ENCODE data around the gene NEK11.

The NEK11 gene

DNA sequence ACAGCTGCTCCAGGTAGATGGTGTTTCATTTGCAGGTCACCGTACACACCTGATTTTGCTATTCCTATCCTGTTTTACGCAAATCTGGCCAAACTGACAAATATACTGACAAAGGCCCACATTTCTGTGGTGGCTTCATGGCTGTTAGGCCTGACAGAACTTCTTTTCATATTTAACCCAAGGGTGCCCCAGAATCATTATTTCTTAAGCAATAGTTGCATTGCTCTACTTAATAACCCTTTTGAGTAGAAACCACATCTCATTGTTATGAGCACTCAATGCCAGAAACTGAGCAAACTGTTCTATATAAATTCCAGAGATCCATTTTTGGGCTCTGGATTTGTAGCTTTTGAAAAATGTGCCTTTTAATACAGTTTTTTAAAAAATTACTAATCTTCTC lies 19.4 kb upstream of the NEK11 start:
- TF ChIP-seq EZH2 (IDR thresholded peaks at IDR 0.05; ENCODE audit: borderline replicate concordance, low read length) = no peak
- TF ChIP-seq, protein P1, sequence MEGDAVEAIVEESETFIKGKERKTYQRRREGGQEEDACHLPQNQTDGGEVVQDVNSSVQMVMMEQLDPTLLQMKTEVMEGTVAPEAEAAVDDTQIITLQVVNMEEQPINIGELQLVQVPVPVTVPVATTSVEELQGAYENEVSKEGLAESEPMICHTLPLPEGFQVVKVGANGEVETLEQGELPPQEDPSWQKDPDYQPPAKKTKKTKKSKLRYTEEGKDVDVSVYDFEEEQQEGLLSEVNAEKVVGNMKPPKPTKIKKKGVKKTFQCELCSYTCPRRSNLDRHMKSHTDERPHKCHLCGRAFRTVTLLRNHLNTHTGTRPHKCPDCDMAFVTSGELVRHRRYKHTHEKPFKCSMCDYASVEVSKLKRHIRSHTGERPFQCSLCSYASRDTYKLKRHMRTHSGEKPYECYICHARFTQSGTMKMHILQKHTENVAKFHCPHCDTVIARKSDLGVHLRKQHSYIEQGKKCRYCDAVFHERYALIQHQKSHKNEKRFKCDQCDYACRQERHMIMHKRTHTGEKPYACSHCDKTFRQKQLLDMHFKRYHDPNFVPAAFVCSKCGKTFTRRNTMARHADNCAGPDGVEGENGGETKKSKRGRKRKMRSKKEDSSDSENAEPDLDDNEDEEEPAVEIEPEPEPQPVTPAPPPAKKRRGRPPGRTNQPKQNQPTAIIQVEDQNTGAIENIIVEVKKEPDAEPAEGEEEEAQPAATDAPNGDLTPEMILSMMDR (IDR thresholded peaks at IDR 0.05; ENCODE audit: low read length) = no peak
- H3K36me3 ChIP-seq (ENCODE audit: insufficient read depth, low read length) = peaks cover 76% of the 10 kb centered on the region

DNA sequence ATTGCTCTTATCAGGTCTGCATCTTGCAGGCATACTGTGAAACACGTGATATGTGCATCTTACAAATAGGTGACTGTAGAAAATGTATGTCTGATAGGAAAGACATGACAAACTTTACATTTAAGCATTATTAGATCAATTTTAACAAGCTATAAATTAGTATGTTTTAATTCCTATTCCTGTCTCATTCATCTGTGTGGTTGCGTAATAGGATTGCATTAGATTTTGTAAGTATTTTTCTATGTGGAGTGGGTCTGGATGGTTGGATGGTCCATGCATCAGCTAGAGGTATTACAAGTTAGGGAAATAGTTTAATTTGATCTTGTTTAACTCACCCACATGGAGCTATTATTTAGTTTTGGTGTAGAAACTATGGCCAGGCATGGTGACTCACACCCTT lies 18.9 kb upstream of the NEK11 start:
- H3K9me3 ChIP-seq (ENCODE audit: low read length) = no peaks in the 10 kb centered on the region
- H3K36me3 ChIP-seq (ENCODE audit: insufficient read depth, low read length) = peaks cover 76% of the 10 kb centered on the region
- no peak overlapping the region for H3K27ac ChIP-seq (ENCODE audit: low read depth, low read length, poor library complexity, severe bottlenecking)
- TF ChIP-seq EZH2 (IDR thresholded peaks at IDR 0.05; ENCODE audit: borderline replicate concordance, low read length) = no peak
- TF ChIP-seq, protein P1 (IDR thresholded peaks at IDR 0.05; ENCODE audit: low read length) = no peak
- no peak overlapping the region for H3K9ac ChIP-seq (ENCODE audit: low read length)
- no peaks in the 10 kb centered on the region for H3K9me2 ChIP-seq (ENCODE audit: low read depth, low read length)
- H3K4me1 ChIP-seq (ENCODE audit: insufficient read depth, low read length, severe bottlenecking) = no peaks in the 10 kb centered on the region
- H4K20me1 ChIP-seq (ENCODE audit: insufficient read depth, low read length) = no peaks in the 10 kb centered on the region
- no peaks in the 10 kb centered on the region for H3K27me3 ChIP-seq (ENCODE audit: insufficient read depth, low read length)
- no peak overlapping the region for H2AFZ ChIP-seq (ENCODE audit: low read length)
- no peaks in the 10 kb centered on the region for H3K79me2 ChIP-seq (ENCODE audit: insufficient read depth, low read length)
- H3F3A ChIP-seq (ENCODE audit: insufficient read depth, low read length) = no peaks in the 10 kb centered on the region
- H3K4me3 ChIP-seq (ENCODE audit: low read depth, low read length, poor library complexity, severe bottlenecking) = no peak overlapping the region
- no peak overlapping the region for H3K4me2 ChIP-seq (ENCODE audit: low read length)

More for the DNA sequence above, 19.4 kb upstream of the NEK11 start:
- Histone ChIP-seq H3F3A (ENCODE audit: insufficient read depth, low read length) (no peaks in the 10 kb centered on the region), H3K4me2 (ENCODE audit: low read length) (no peak overlapping the region), H3K27ac (ENCODE audit: low read depth, low read length, poor library complexity, severe bottlenecking) (no peak overlapping the region), H3K79me2 (ENCODE audit: insufficient read depth, low read length) (no peaks in the 10 kb centered on the region), H3K9ac (ENCODE audit: low read length) (no peak overlapping the region), H3K4me1 (ENCODE audit: insufficient read depth, low read length, severe bottlenecking) (no peaks in the 10 kb centered on the region), H3K9me3 (ENCODE audit: low read length) (no peaks in the 10 kb centered on the region), H3K9me2 (ENCODE audit: low read depth, low read length) (no peaks in the 10 kb centered on the region), H3K27me3 (ENCODE audit: insufficient read depth, low read length) (no peaks in the 10 kb centered on the region), H3K4me3 (ENCODE audit: low read depth, low read length, poor library complexity, severe bottlenecking) (no peak overlapping the region), H2AFZ (ENCODE audit: low read length) (no peak overlapping the region), H4K20me1 (ENCODE audit: insufficient read depth, low read length) (no peaks in the 10 kb centered on the region)

- Histone ChIP-seq H3K9me3 (ENCODE audit: low read length) (no peaks in the 10 kb centered on the region), H3K79me2 (ENCODE audit: insufficient read depth, low read length) (no peaks in the 10 kb centered on the region), H2AFZ (ENCODE audit: low read length) (no peak overlapping the region), H3F3A (ENCODE audit: insufficient read depth, low read length) (no peaks in the 10 kb centered on the region), H3K4me1 (ENCODE audit: insufficient read depth, low read length, severe bottlenecking) (no peaks in the 10 kb centered on the region), H3K27me3 (ENCODE audit: insufficient read depth, low read length) (no peaks in the 10 kb centered on the region), H3K4me3 (ENCODE audit: low read depth, low read length, poor library complexity, severe bottlenecking) (no peak overlapping the region), H3K27ac (ENCODE audit: low read depth, low read length, poor library complexity, severe bottlenecking) (no peak overlapping the region), H3K9ac (ENCODE audit: low read length) (no peak overlapping the region), H4K20me1 (ENCODE audit: insufficient read depth, low read length) (no peaks in the 10 kb centered on the region), H3K4me2 (ENCODE audit: low read length) (no peak overlapping the region), H3K36me3 (ENCODE audit: insufficient read depth, low read length) (peaks cover 76% of the 10 kb centered on the region), H3K9me2 (ENCODE audit: low read depth, low read length) (no peaks in the 10 kb centered on the region)
- TF ChIP-seq, protein P1 (IDR thresholded peaks at IDR 0.05; ENCODE audit: low read length) = no peak
- TF ChIP-seq EZH2 (IDR thresholded peaks at IDR 0.05; ENCODE audit: borderline replicate concordance, low read length) = no peak
Measured at GRCh38 chr3:131008326-131008725, 18.4 kb upstream of the NEK11 start.

Measured in OCI-LY1 (cell line).